ENCODE measurements around the gene TDRD10. TPM values are rescaled to one million over a fixed set of nuclear protein-coding genes. Genes with fewer than 3 reads are reported as not detected.
A peak's percentile ranks its signal among the peaks of the same experiment; 100 is the strongest.

Gene TDRD10
- total RNA-seq, 1 donor: not detected

- H3K4me3 ChIP-seq (ENCODE audit: low read length): no peak overlapping the region
- no peaks in the 10 kb centered on the region for H3K27me3 ChIP-seq (ENCODE audit: insufficient read depth, low read length)
- no peaks in the 10 kb centered on the region for H3K9me3 ChIP-seq (ENCODE audit: low read depth, low read length)
- H3K4me1 ChIP-seq (ENCODE audit: insufficient read depth, low read length): no peaks in the 10 kb centered on the region
Measured at GRCh38 chr1:154550070-154550469, 48.1 kb downstream of the TDRD10 start.

GRCh38 chr1:154550657-154551056 lies 48.6 kb downstream of the TDRD10 start:
- Histone ChIP-seq H3K27me3 (ENCODE audit: insufficient read depth, low read length) (no peaks in the 10 kb centered on the region), H3K4me1 (ENCODE audit: insufficient read depth, low read length) (no peaks in the 10 kb centered on the region), H3K4me3 (ENCODE audit: low read length) (no peak overlapping the region), H3K9me3 (ENCODE audit: low read depth, low read length) (no peaks in the 10 kb centered on the region)

GRCh38 chr1:154551474-154551873 lies 49.5 kb downstream of the TDRD10 start:
- H3K4me1 ChIP-seq (ENCODE audit: insufficient read depth, low read length): peaks cover 5% of the 10 kb centered on the region
- no peaks in the 10 kb centered on the region for H3K27me3 ChIP-seq (ENCODE audit: insufficient read depth, low read length)
- no peak overlapping the region for H3K4me3 ChIP-seq (ENCODE audit: low read length)
- H3K9me3 ChIP-seq (ENCODE audit: low read depth, low read length): no peaks in the 10 kb centered on the region

DNA sequence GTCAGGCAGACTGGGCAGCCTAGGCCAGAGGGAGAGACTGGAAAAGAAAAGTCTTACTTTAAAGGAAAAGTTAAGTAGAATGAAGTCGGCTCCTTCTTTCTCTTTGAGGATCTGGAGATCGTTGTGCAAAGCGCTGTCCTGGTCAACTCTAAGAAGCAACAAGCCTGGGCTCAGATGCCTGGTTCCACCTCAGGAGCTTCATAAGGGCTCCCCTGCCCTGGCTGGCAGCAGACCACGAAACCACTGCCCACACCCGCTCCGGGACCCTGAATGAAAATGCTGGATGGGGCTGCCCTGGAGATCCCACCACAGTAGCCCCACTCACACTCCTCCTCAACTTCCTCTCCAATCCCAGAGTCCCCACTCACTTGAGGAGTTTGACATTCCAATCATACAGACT lies 50.0 kb downstream of the TDRD10 start:
- Histone ChIP-seq H3K9me3 (ENCODE audit: low read depth, low read length) (no peaks in the 10 kb centered on the region), H3K27me3 (ENCODE audit: insufficient read depth, low read length) (no peaks in the 10 kb centered on the region), H3K4me1 (ENCODE audit: insufficient read depth, low read length) (peaks cover 11% of the 10 kb centered on the region), H3K4me3 (ENCODE audit: low read length) (no peak overlapping the region)

- H3K9me3 ChIP-seq (ENCODE audit: low read depth, low read length): no peaks in the 10 kb centered on the region
- no peaks in the 10 kb centered on the region for H3K27me3 ChIP-seq (ENCODE audit: insufficient read depth, low read length)
- H3K4me3 ChIP-seq (ENCODE audit: low read length): no peak overlapping the region
- H3K4me1 ChIP-seq (ENCODE audit: insufficient read depth, low read length): peaks cover 20% of the 10 kb centered on the region
Measured at GRCh38 chr1:154553056-154554030, 51.3 kb downstream of the TDRD10 start.

GRCh38 chr1:154556422-154556821 lies 54.4 kb downstream of the TDRD10 start:
- peaks cover 29% of the 10 kb centered on the region for H3K4me1 ChIP-seq (ENCODE audit: insufficient read depth, low read length)
- no peak overlapping the region for H3K4me3 ChIP-seq (ENCODE audit: low read length)
- no peaks in the 10 kb centered on the region for H3K27me3 ChIP-seq (ENCODE audit: insufficient read depth, low read length)
- no peaks in the 10 kb centered on the region for H3K9me3 ChIP-seq (ENCODE audit: low read depth, low read length)

DNA sequence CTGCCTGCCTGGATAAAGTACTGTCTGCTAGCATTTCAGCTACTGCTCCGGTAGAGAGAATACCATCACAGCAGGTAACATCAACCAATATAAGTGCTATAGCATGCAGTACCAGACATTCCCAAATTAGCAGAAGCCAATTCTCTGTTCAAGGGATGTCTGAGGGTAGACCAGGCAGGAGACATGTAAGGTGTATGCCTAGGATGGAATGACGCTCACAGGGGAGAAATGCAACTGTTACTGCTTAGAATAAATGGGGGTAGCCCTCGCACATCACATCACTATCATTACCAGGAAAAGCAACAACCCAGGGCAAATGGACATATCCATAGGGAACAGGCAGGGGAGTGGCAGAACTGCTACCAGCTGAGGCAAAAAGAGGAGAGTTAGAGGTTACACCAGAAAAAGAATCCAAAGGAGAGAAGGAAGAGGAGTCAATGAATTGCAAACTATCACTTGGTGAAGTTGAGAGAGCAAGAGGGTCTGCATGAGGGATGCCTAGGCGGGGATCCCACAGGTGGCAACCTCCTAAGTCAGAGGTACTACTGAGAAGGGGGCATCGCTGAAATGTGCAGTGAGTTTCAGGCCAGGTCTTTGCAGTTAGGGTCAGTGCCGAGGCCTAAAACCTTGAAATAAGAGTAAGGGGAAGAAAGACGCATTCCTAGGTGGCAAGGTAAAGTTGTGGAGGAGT lies 55.4 kb downstream of the TDRD10 start:
- peak overlapping the region; percentile 73 for H3K4me3 ChIP-seq (ENCODE audit: low read length)
- H3K4me1 ChIP-seq (ENCODE audit: insufficient read depth, low read length): peaks cover 29% of the 10 kb centered on the region
- no peaks in the 10 kb centered on the region for H3K27me3 ChIP-seq (ENCODE audit: insufficient read depth, low read length)
- H3K9me3 ChIP-seq (ENCODE audit: low read depth, low read length): no peaks in the 10 kb centered on the region

GRCh38 chr1:154557939-154558719 lies 56.1 kb downstream of the TDRD10 start, which contains the start of gene UBE2Q1:
TSS of gene UBE2Q1 (minus strand) at chr1:154558662. CDS start at chr1:154558553, 109 bp downstream.
- Histone ChIP-seq H3K9me3 (ENCODE audit: low read depth, low read length) (no peaks in the 10 kb centered on the region), H3K4me1 (ENCODE audit: insufficient read depth, low read length) (peaks cover 29% of the 10 kb centered on the region), H3K4me3 (ENCODE audit: low read length) (peak within 1 kb of the TSS; percentile 73), H3K27me3 (ENCODE audit: insufficient read depth, low read length) (no peaks in the 10 kb centered on the region)

- no peaks in the 10 kb centered on the region for H3K9me3 ChIP-seq (ENCODE audit: low read depth, low read length)
- H3K4me1 ChIP-seq (ENCODE audit: insufficient read depth, low read length): peaks cover 29% of the 10 kb centered on the region
- H3K27me3 ChIP-seq (ENCODE audit: insufficient read depth, low read length): no peaks in the 10 kb centered on the region
- peak overlapping the region; percentile 48 for H3K4me3 ChIP-seq (ENCODE audit: low read length)
Measured at GRCh38 chr1:154558720-154559465, 56.9 kb downstream of the TDRD10 start.

DNA sequence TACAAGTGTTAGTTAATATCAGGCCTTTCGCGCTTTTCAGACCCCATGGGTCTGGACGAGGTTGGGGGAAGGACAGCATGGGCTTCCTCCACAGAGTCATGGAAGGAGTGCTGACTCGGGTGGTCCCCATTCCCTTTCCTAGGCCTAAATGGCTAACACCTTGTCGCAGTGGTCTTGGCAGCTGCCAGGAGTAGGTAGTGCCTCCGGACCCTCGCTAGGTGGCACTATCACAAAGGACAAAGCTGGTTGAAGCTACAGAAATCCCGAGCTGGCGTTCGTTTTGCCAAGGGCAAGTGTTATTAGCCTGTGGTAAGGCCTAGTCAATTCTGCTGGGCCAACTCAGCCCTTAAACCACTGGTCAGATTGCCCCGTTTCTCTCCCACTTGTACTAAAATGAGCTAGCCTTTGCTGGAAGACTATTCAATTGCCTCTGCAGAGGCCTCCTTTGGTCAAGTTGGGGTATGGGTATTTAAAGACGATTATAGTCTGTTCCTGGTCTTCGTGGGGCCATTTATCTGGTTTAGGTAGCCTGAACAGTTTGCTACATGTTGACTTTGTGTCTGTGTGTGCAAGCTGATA lies 57.5 kb downstream of the TDRD10 start:
- Histone ChIP-seq H3K9me3 (ENCODE audit: low read depth, low read length) (no peaks in the 10 kb centered on the region), H3K27me3 (ENCODE audit: insufficient read depth, low read length) (no peaks in the 10 kb centered on the region), H3K4me3 (ENCODE audit: low read length) (peak overlapping the region; percentile 48), H3K4me1 (ENCODE audit: insufficient read depth, low read length) (peaks cover 29% of the 10 kb centered on the region)

- H3K4me1 ChIP-seq (ENCODE audit: insufficient read depth, low read length): peaks cover 8% of the 10 kb centered on the region
- peaks cover 26% of the 10 kb centered on the region for H3K27me3 ChIP-seq (ENCODE audit: insufficient read depth, low read length)
- no peak overlapping the region for H3K4me3 ChIP-seq (ENCODE audit: low read length)
- no peaks in the 10 kb centered on the region for H3K9me3 ChIP-seq (ENCODE audit: low read depth, low read length)
Measured at GRCh38 chr1:154565876-154566275, 63.9 kb downstream of the TDRD10 start.

DNA sequence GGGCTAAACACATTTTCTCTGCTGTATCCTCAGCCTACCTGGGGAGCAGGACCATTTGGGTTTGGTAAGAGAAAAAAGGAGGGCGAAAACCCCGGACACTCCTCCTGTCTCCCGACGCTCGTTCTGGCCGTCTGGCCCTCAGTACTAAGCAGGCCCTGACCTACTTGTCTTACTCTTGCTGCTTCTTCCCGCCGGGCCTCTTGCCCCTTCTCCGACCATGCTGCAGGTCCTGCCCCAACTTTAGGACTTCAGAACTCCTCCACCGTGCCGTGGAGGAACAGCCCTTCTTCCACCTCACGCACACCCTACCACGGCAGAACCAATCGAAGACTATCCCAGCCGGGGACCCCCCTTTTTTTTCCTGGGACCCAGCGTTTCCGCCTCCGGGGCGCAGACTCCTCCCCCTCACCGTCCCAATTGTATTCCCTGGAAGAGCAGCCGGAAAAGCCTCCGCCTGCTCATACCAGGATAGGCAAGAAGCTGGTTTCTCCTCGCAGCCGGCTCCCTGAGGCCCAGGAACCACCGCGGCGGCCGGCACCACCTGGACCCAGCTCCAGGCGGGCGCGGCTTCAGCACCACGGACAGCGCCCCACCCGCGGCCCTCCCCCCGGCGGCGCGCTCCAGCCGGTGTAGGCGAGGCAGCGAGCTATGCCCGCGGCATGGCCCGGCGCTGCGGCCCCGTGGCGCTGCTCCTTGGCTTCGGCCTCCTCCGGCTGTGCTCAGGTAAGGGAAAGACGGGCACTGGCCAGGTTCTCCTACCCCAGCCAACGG lies 65.6 kb downstream of the TDRD10 start, which contains the start of gene CHRNB2:
CHRNB2 (plus strand) TSS at position 393 of the 771 bp plus-strand sequence; CDS start at position 660, 267 bp downstream.
- Histone ChIP-seq H3K4me3 (ENCODE audit: low read length) (no peak within 1 kb of the TSS), H3K9me3 (ENCODE audit: low read depth, low read length) (no peaks in the 10 kb centered on the region), H3K27me3 (ENCODE audit: insufficient read depth, low read length) (peaks cover 26% of the 10 kb centered on the region), H3K4me1 (ENCODE audit: insufficient read depth, low read length) (peaks cover 8% of the 10 kb centered on the region)

- Histone ChIP-seq H3K9me3 (ENCODE audit: low read depth, low read length) (no peaks in the 10 kb centered on the region), H3K27me3 (ENCODE audit: insufficient read depth, low read length) (peaks cover 26% of the 10 kb centered on the region), H3K4me1 (ENCODE audit: insufficient read depth, low read length) (peaks cover 8% of the 10 kb centered on the region), H3K4me3 (ENCODE audit: low read length) (no peak overlapping the region)
Measured at GRCh38 chr1:154568157-154568815, 66.3 kb downstream of the TDRD10 start.

Measured in mononuclear cell (primary cell).